ENCODE data around the gene HERC3. TPM values are rescaled to one million over a fixed set of nuclear protein-coding genes. Genes with fewer than 3 reads are reported as not detected.

HERC3 gene
- total and polyA plus RNA-seq, 4 donors = 6.2 to 48.0 (median 24.9) TPM

- TF ChIP-seq CTCF (IDR thresholded peaks at IDR 0.05; ENCODE audit: control extremely low read depth, extremely low read depth) = no peak
- ATAC-seq (ENCODE audit: insufficient read depth, low FRiP score) = no peak
Measured at GRCh38 chr4:88720451-88721428, 128.5 kb downstream of the HERC3 start.

GRCh38 chr4:88722276-88722780 lies 130.0 kb downstream of the HERC3 start:
- DNase-seq (no peak), ATAC-seq (ENCODE audit: insufficient read depth, low FRiP score) (no peak)
- H3K27ac ChIP-seq (ENCODE audit: low read depth in 1 of 2, low read length in 1 of 2) = no peak overlapping the region
- H3K27me3 ChIP-seq (ENCODE audit: control insufficient read depth in 3 of 3, insufficient read depth in 3 of 3, low read length in 2 of 3) = no peaks in the 10 kb centered on the region
- 89 to 95% methylated on average over 10 of the region's 10 CpGs for WGBS, 2 donors
- H3K9ac ChIP-seq (ENCODE audit: insufficient read depth in 1 of 2, low read length in 2 of 2) = no peak overlapping the region
- no peak overlapping the region for H3K4me3 ChIP-seq
- H3K9me3 ChIP-seq (ENCODE audit: control insufficient read depth in 4 of 4, insufficient read depth in 3 of 4, low read length in 3 of 4) = peaks cover 0 to 3% (median 1%) of the 10 kb centered on the region in 4 donors
- H3K4me1 ChIP-seq (ENCODE audit: control insufficient read depth in 5 of 5, insufficient read depth in 5 of 5, low read length in 5 of 5) = peaks cover 0 to 35% (median 11%) of the 10 kb centered on the region in 5 donors
- TF ChIP-seq CTCF (IDR thresholded peaks at IDR 0.05; ENCODE audit: control extremely low read depth, extremely low read depth) = no peak
- H3K36me3 ChIP-seq (ENCODE audit: control insufficient read depth in 4 of 4, insufficient read depth in 4 of 4, low read length in 4 of 4) = peaks cover 10 to 28% (median 26%) of the 10 kb centered on the region in 4 donors

More at GRCh38 chr4:88720451-88721428, 128.5 kb downstream of the HERC3 start:
- Histone ChIP-seq H3K9ac (ENCODE audit: insufficient read depth in 1 of 2, low read length in 2 of 2) (no peak overlapping the region), H3K36me3 (ENCODE audit: control insufficient read depth in 4 of 4, insufficient read depth in 4 of 4, low read length in 4 of 4) (peaks cover 12 to 26% (median 23%) of the 10 kb centered on the region in 4 donors), H3K27ac (ENCODE audit: low read depth in 1 of 2, low read length in 1 of 2) (no peak overlapping the region), H3K9me3 (ENCODE audit: control insufficient read depth in 4 of 4, insufficient read depth in 3 of 4, low read length in 3 of 4) (peaks cover 0 to 6% (median 3%) of the 10 kb centered on the region in 4 donors), H3K4me1 (ENCODE audit: control insufficient read depth in 5 of 5, insufficient read depth in 5 of 5, low read length in 5 of 5) (peaks cover 0 to 35% (median 11%) of the 10 kb centered on the region in 5 donors), H3K4me3 (no peak overlapping the region), H3K27me3 (ENCODE audit: control insufficient read depth in 3 of 3, insufficient read depth in 3 of 3, low read length in 2 of 3) (no peaks in the 10 kb centered on the region)
- 90 to 93% methylated on average over 10 of the region's 10 CpGs for WGBS, 2 donors
- peak in 2 of 3 donors; percentile 52 to 66 for DNase-seq

GRCh38 chr4:88722828-88723227 lies 130.5 kb downstream of the HERC3 start:
- no peak overlapping the region for H3K9ac ChIP-seq (ENCODE audit: insufficient read depth in 1 of 2, low read length in 2 of 2)
- H3K27ac ChIP-seq (ENCODE audit: low read depth in 1 of 2, low read length in 1 of 2) = no peak overlapping the region
- H3K4me1 ChIP-seq (ENCODE audit: control insufficient read depth in 5 of 5, insufficient read depth in 5 of 5, low read length in 5 of 5) = peaks cover 0 to 35% (median 11%) of the 10 kb centered on the region in 5 donors
- no peaks in the 10 kb centered on the region for H3K27me3 ChIP-seq (ENCODE audit: control insufficient read depth in 3 of 3, insufficient read depth in 3 of 3, low read length in 2 of 3)
- no peak overlapping the region for H3K4me3 ChIP-seq
- peaks cover 0 to 3% (median 0%) of the 10 kb centered on the region in 4 donors for H3K9me3 ChIP-seq (ENCODE audit: control insufficient read depth in 4 of 4, insufficient read depth in 3 of 4, low read length in 3 of 4)
- DNase-seq (peak; percentile 34 to 92 (median 60)), ATAC-seq (ENCODE audit: insufficient read depth, low FRiP score) (no peak)
- WGBS, 2 donors = 81 to 87% methylated on average over 2 of the region's 2 CpGs
- H3K36me3 ChIP-seq (ENCODE audit: control insufficient read depth in 4 of 4, insufficient read depth in 4 of 4, low read length in 4 of 4) = peaks cover 10 to 32% (median 28%) of the 10 kb centered on the region in 4 donors
- no peak for TF ChIP-seq CTCF (IDR thresholded peaks at IDR 0.05; ENCODE audit: control extremely low read depth, extremely low read depth)
